Thyroid gland (tissue), 4 donors: ENCODE results near the gene ZNF365. TPM values are rescaled to one million over a fixed set of nuclear protein-coding genes. Genes with fewer than 3 reads are reported as not detected.

Experiments used
- small RNA-seq: library from RNA; depleted of rRNA; stranded (forward); fragments of <200 nt; gene quantifications from one replicate; pipeline ENCODE3, GENCODE V24; 2016
- total RNA-seq, 4 donors: library from RNA; depleted of rRNA; stranded (reverse); fragments of >200 nt; gene quantifications; one replicate each; pipeline ENCODE4 v1.2.3, GENCODE V29; 2016

The ZNF365 gene
- total RNA-seq, 4 donors from 2014 or later: 0.63 to 1.2 TPM; not detected in 2

Small RNAs within 50 kb of the gene (small RNA-seq; reads per million reads assigned to genes)
- gene RN7SL591P: not detected

Other genes starting within 250 kb of the ZNF365 start
- gene RTKN2, start 105.5 kb upstream of the ZNF365 start, total RNA-seq: 1 to 10 TPM in 2 of 4 donors, under 1 TPM in 1, not detected in 1; 0.49 to 1.6 (median 1.2) TPM